CD4-positive, CD25-positive, alpha-beta regulatory T cell (primary cell): ENCODE results near the gene ATXN7L3. TPM values are rescaled to one million over a fixed set of nuclear protein-coding genes. Genes with fewer than 3 reads are reported as not detected.

ENCODE experiments used
- ATAC-seq, 2 donors: fragments of 150-1000 bp; cut with Tn5 transposase; one replicate each; pipeline ENCODE4 v1.10.0; 2021; ENCODE audit warnings: low read depth in 2 of 2, moderate number of reproducible peaks in 2 of 2, moderate library complexity in 1 of 2
- DNase-seq, 3 donors: peaks; one replicate each; pipeline versions ENCODE4 v3.0.0 to v3.0.0-alpha.2; 2012 to 2022; ENCODE audit warnings: mixed read lengths in 1 of 3
- H3K27ac ChIP-seq: one replicate; pipeline ENCODE4 v1.7.0; 2013; ENCODE audit warnings: mild to moderate bottlenecking, low read length; ENCODE audit not compliant: insufficient read depth, poor library complexity, severe bottlenecking
- H3K27me3 ChIP-seq: one replicate; pipeline ENCODE4 v1.7.0; 2013; ENCODE audit warnings: low read length; ENCODE audit not compliant: control insufficient read depth, insufficient read depth
- H3K36me3 ChIP-seq: one replicate; pipeline ENCODE4 v1.7.0; 2013; ENCODE audit warnings: mild to moderate bottlenecking, low read length, moderate library complexity; ENCODE audit not compliant: control insufficient read depth, insufficient read depth
- H3K4me1 ChIP-seq: 2 replicates; pipeline ENCODE4 v1.7.0; 2013; ENCODE audit warnings: mild to moderate bottlenecking, low read length; ENCODE audit not compliant: insufficient read depth, control insufficient read depth, poor library complexity, severe bottlenecking
- H3K4me3 ChIP-seq: one replicate; pipeline ENCODE4 v1.7.0; 2013; ENCODE audit warnings: low read depth, mild to moderate bottlenecking, low read length, moderate library complexity
- H3K9me3 ChIP-seq, 2 experiments: 1 replicate in 1 of 2; 2 replicates in 1 of 2; pipeline ENCODE4 v1.7.0; 2013; ENCODE audit warnings: low read length in 2 of 2, mild to moderate bottlenecking in 1 of 2, moderate library complexity in 1 of 2; ENCODE audit not compliant: control insufficient read depth in 2 of 2
- H3K27ac Mint-ChIP-seq, 3 donors: one replicate each; pipeline ENCODE4 v1.8.0; 2020 to 2022; ENCODE audit warnings: mild to moderate bottlenecking in 3 of 3, mixed read lengths in 3 of 3, moderate library complexity in 2 of 3
- H3K27me3 Mint-ChIP-seq: one replicate; pipeline ENCODE4 v1.8.0; 2022; ENCODE audit warnings: mild to moderate bottlenecking, mixed read lengths
- H3K36me3 Mint-ChIP-seq: one replicate; pipeline ENCODE4 v1.8.0; 2020; ENCODE audit warnings: mixed read lengths
- H3K4me1 Mint-ChIP-seq, 4 donors: one replicate each; pipeline ENCODE4 v1.8.0; 2020 to 2022; ENCODE audit warnings: mixed read lengths in 4 of 4, mild to moderate bottlenecking in 1 of 4
- H3K4me3 Mint-ChIP-seq, 4 donors: one replicate each; pipeline ENCODE4 v1.8.0; 2020 to 2022; ENCODE audit warnings: mild to moderate bottlenecking in 4 of 4, mixed read lengths in 4 of 4, moderate library complexity in 3 of 4
- H3K9me3 Mint-ChIP-seq, 7 donors: one replicate each; pipeline ENCODE4 v1.8.0; 2020 to 2022; ENCODE audit warnings: mixed read lengths in 7 of 7, mild to moderate bottlenecking in 3 of 7, moderate library complexity in 2 of 7
- polyA plus RNA-seq, 4 donors: library from polyadenylated mRNA; unstranded; fragments of 300-500 nt; fragmentation: Illumina TruSeq; gene quantifications; one replicate each; pipeline ENCODE4 v1.2.3, GENCODE V29; 2021
- total RNA-seq: library from RNA; stranded (reverse); gene quantifications from one replicate; pipeline ENCODE4 v1.2.3, GENCODE V29; 2022

ATXN7L3 gene
- total and polyA plus RNA-seq, 5 donors from 2014 or later, result 10.3 to 103 (median 14.1) TPM

DNA sequence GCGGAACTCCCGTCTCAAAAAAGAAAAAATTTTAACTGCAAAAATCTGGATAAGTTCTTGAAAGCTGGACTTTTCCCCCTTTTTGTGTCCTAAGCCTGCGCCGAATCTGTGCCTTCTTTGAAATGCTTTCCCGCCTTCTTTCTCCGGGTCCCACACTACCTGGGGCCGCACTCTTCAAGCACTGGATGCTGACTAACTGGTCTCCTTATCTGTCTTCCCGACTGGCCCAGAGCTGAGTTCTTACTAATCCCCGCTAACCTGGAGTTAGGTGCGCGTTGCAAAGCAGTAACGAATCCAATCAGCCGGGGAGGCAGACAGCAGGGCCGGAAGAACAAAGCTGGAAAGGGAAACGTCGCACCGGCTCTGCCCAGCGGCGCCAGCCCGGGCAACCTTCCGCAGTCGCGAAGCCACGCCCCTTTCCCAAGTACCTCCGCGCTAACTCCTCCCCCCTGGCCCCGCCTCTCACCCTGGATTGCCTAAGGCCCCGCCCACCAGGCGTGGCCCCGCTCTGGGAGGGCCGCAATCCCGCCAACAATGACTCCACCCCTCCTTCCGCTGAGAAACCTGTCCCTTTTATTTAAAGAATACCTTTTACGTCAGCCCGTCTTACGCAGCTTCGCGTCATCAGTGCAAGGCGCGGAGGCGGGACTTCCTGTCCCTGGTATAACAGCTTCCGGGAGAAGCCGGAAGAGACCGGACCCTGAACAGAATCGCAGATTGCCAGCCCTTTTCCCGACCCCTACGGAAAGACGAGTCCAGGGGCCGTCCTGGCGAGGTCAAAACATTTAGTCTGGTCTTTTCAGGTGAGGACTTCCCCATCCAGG lies 13.2 kb downstream of the ATXN7L3 start, which contains the start of gene TMUB2:
TMUB2 (plus strand) TSS at position 666 of the 824 bp plus-strand sequence. CDS start 737 bp downstream, outside the sequence.
- no peaks in the 10 kb centered on the region for H3K9me3 ChIP-seq
- Mint-ChIP-seq H3K4me1 (peaks cover 26 to 66% (median 43%) of the 10 kb centered on the region in 4 donors), H3K27ac (peak within 1 kb of the TSS; percentile 100), H3K27me3 (no peaks in the 10 kb centered on the region), H3K9me3 (no peaks in the 10 kb centered on the region), H3K4me3 (peak within 1 kb of the TSS; percentile 94 to 99 (median 97)), H3K36me3 (peaks cover 16% of the 10 kb centered on the region)
- ATAC-seq (peak; percentile 89 to 90), DNase-seq (peak; percentile 98 to 100 (median 99))
- no peaks in the 10 kb centered on the region for H3K27me3 ChIP-seq
- H3K4me3 ChIP-seq, result peak within 1 kb of the TSS; percentile 93
- H3K27ac ChIP-seq, result peak within 1 kb of the TSS; percentile 99
- H3K36me3 ChIP-seq, result peaks cover 29% of the 10 kb centered on the region
- peaks cover 38% of the 10 kb centered on the region for H3K4me1 ChIP-seq

DNA sequence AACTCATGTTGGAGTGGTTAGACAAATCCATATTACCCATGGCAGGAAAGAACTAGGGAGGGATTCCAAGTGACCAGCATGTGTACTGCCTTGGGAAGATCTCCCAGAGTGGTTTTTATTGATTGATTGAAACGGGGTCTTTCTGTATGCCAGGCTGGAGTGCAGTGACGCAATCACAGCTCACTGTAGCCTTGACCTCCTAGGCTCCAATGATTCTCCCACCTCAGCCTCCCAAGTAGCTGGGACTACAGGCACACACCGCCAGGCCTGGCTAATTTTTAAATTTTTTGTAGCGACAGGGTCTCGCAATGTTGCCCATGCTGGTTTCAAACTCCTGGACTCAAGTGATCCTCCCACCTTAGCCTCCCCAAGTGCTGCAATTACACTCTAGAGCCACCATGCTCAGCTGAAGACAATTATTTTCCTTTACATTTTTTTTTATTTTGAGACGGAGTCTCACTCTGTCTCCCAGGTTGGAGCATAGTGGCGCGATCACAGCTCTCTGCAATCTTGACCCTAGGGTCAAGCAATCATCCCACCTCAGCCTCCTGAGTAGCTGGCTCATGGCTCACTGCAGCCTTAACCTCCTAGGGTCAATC lies 15.4 kb downstream of the ATXN7L3 start:
- ATAC-seq (no peak), DNase-seq (no peak)
- Mint-ChIP-seq H3K27me3 (no peaks in the 10 kb centered on the region), H3K36me3 (peaks cover 7% of the 10 kb centered on the region), H3K4me3 (peak overlapping the region; percentile 94 to 99 (median 97)), H3K4me1 (peaks cover 25 to 60% (median 40%) of the 10 kb centered on the region in 4 donors), H3K9me3 (no peaks in the 10 kb centered on the region), H3K27ac (no peak overlapping the region)
- H3K27me3 ChIP-seq, result no peaks in the 10 kb centered on the region
- H3K27ac ChIP-seq, result peak overlapping the region; percentile 41
- H3K4me1 ChIP-seq, result peaks cover 38% of the 10 kb centered on the region
- H3K4me3 ChIP-seq, result no peak overlapping the region
- peaks cover 19% of the 10 kb centered on the region for H3K36me3 ChIP-seq
- no peaks in the 10 kb centered on the region for H3K9me3 ChIP-seq

DNA sequence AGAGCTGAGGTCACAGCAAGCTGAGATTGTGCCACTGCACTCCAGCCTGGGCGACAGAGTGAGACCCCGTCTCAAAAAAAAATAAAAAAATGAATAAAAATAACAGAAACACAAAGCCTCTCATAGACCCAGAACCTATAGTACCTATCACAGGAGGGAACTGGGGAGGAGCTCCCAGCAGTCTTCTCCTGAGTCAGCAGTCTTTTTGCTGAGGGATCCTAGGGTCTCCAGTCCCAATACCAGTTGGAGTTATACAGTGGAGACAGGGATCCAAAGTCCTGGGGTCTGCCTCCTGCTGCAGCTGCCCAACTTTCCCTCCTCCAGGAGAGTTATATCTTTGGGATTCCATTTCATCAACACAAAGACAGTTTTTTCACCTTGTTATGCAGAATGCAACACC lies 16.7 kb downstream of the ATXN7L3 start:
- ATAC-seq (no peak), DNase-seq (no peak)
- H3K27ac Mint-ChIP-seq, result peak overlapping the region in 2 of 3 donors; percentile 56 to 58
- H3K36me3 ChIP-seq, result peaks cover 20% of the 10 kb centered on the region
- H3K9me3 ChIP-seq, result no peaks in the 10 kb centered on the region
- peaks cover 13% of the 10 kb centered on the region for H3K36me3 Mint-ChIP-seq
- H3K4me1 Mint-ChIP-seq, result peaks cover 25 to 54% (median 39%) of the 10 kb centered on the region in 4 donors
- H3K27me3 Mint-ChIP-seq, result no peaks in the 10 kb centered on the region
- no peaks in the 10 kb centered on the region for H3K27me3 ChIP-seq
- no peaks in the 10 kb centered on the region for H3K9me3 Mint-ChIP-seq
- H3K27ac ChIP-seq, result no peak overlapping the region
- peaks cover 31% of the 10 kb centered on the region for H3K4me1 ChIP-seq
- no peak overlapping the region for H3K4me3 ChIP-seq
- H3K4me3 Mint-ChIP-seq, result peak overlapping the region; percentile 35 to 98 (median 52)

DNA sequence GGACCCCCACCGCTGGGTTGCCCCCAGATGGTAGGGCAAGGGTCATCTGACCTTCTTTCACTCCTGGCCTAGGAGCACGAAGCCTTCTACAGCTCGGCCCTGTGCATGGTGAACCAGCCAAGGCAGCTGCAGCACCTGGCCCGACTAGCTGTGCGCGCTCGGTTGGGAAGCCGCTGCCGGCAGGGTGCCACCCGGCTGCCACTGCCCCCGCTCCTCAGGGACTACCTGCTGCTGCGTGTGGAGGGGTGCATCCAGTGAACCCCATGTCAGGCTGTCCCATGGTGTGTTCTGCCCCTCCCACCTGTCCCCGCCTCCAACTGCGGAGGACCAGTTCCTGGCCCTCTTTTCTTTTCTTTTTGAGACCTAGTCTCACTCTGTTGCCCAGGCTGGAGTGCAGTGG lies 21.6 kb downstream of the ATXN7L3 start:
- Histone ChIP-seq H3K27ac (no peak overlapping the region), H3K27me3 (no peaks in the 10 kb centered on the region), H3K9me3 (no peaks in the 10 kb centered on the region), H3K4me1 (peaks cover 4% of the 10 kb centered on the region), H3K4me3 (no peak overlapping the region), H3K36me3 (peaks cover 29% of the 10 kb centered on the region)
- Mint-ChIP-seq H3K4me3 (no peak overlapping the region), H3K27me3 (no peaks in the 10 kb centered on the region), H3K4me1 (peaks cover 7 to 16% (median 12%) of the 10 kb centered on the region in 4 donors), H3K36me3 (peaks cover 20% of the 10 kb centered on the region), H3K9me3 (no peaks in the 10 kb centered on the region), H3K27ac (no peak overlapping the region)
- ATAC-seq (no peak), DNase-seq (no peak)

DNA sequence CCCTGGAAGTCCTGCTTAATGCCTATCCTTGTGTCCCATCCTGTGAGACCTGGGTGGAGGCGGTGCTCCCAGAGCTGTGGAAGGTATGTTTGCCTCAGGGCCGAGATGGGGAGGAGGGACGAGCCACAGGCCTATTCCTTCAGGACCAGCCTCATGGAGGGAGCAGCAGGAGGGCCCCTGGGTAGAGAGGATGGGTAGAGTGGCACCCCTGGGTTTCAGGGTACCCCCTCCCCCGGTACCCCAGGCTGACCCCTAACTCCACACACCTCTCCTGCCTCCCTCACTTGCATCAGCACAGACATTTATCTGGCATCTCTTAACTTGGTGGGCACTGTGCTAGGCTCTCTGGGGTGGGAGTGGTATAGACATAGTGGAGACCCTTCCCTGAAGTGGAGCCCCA lies 22.0 kb downstream of the ATXN7L3 start:
- H3K27ac ChIP-seq, result no peak overlapping the region
- H3K27me3 Mint-ChIP-seq, result no peaks in the 10 kb centered on the region
- no peaks in the 10 kb centered on the region for H3K27me3 ChIP-seq
- peaks cover 7 to 13% (median 11%) of the 10 kb centered on the region in 4 donors for H3K4me1 Mint-ChIP-seq
- no peak overlapping the region for H3K4me3 Mint-ChIP-seq
- H3K4me3 ChIP-seq, result no peak overlapping the region
- H3K36me3 ChIP-seq, result peaks cover 27% of the 10 kb centered on the region
- H3K9me3 ChIP-seq, result no peaks in the 10 kb centered on the region
- DNase-seq (no peak), ATAC-seq (no peak)
- H3K9me3 Mint-ChIP-seq, result no peaks in the 10 kb centered on the region
- no peaks in the 10 kb centered on the region for H3K4me1 ChIP-seq
- no peak overlapping the region for H3K27ac Mint-ChIP-seq
- H3K36me3 Mint-ChIP-seq, result peaks cover 20% of the 10 kb centered on the region

DNA sequence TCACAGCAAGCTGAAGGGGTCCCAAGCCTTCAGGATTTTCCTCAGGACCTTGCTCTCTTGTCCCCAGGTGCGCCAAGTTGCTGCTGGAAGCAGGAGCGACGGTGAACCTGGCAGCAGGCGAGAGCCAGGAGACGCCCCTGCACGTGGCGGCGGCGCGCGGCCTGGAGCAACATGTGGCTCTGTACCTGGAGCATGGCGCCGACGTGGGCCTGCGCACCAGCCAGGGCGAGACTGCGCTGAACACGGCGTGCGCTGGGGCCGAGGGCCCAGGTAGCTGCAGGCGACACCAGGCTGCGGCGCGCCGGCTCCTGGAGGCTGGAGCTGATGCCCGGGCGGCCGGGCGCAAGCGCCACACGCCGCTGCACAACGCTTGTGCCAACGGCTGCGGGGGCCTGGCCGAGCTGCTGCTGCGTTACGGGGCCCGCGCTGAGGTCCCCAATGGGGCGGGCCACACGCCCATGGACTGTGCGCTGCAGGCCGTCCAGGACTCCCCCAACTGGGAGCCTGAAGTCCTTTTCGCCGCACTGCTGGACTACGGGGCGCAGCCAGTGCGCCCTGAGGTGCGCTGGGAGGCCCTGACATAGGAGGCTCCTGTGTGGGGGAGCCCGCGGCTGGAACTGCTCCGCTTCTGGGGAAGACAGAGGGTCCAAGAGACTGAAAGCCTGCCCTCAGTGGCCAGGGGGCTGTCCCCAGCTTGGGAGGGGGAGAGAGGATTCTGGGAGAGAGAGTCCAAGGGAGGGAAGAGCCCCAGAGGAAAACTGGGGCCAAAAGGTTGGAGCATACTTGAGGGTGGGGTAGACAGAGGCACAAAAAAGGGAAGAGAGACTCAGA lies 22.8 kb downstream of the ATXN7L3 start:
- peaks cover 17% of the 10 kb centered on the region for H3K36me3 Mint-ChIP-seq

DNA sequence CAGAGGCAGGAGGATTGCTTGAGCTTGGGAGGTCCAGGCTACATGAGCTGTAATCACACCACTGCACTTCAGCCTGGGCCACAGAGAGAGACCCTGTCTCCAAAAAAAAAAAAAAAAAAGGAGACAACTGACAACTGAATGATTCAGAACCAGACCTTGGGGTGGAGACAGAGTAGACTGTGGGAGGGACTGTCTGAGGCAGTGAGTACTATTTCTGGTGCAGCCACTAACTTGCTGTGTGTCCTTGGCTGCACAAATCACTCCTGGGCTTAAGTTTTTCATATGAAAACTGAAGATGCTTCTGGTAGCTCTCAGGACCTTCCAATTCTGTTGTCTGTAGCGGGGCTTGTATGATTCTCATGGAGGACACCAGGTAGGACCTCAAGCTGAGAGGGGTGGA lies 23.4 kb downstream of the ATXN7L3 start:
- Mint-ChIP-seq H3K4me1 (peaks cover 0 to 4% (median 3%) of the 10 kb centered on the region in 4 donors), H3K27me3 (no peaks in the 10 kb centered on the region), H3K36me3 (peaks cover 13% of the 10 kb centered on the region), H3K4me3 (no peak overlapping the region), H3K9me3 (no peaks in the 10 kb centered on the region), H3K27ac (no peak overlapping the region)
- Histone ChIP-seq H3K36me3 (peaks cover 14% of the 10 kb centered on the region), H3K27me3 (no peaks in the 10 kb centered on the region), H3K27ac (no peak overlapping the region), H3K9me3 (no peaks in the 10 kb centered on the region), H3K4me1 (no peaks in the 10 kb centered on the region), H3K4me3 (no peak overlapping the region)
- DNase-seq (no peak), ATAC-seq (no peak)

More for the DNA sequence above, 22.8 kb downstream of the ATXN7L3 start:
- Mint-ChIP-seq H3K9me3 (no peaks in the 10 kb centered on the region), H3K4me1 (peaks cover 4 to 7% (median 6%) of the 10 kb centered on the region in 4 donors), H3K27ac (no peak overlapping the region), H3K4me3 (no peak overlapping the region), H3K27me3 (no peaks in the 10 kb centered on the region)
- H3K4me1 ChIP-seq, result no peaks in the 10 kb centered on the region
- no peak for DNase-seq
- H3K36me3 ChIP-seq, result peaks cover 19% of the 10 kb centered on the region
- no peak overlapping the region for H3K4me3 ChIP-seq
- ATAC-seq, result no peak
- H3K9me3 ChIP-seq, result no peaks in the 10 kb centered on the region
- H3K27me3 ChIP-seq, result no peaks in the 10 kb centered on the region
- H3K27ac ChIP-seq, result no peak overlapping the region
